GM10266 (cell line): ENCODE results near the gene CLTB.

Experiments used
- DNase-seq: peaks from one replicate; pipeline ENCODE4 v3.0.0; 2012; ENCODE audit errors: extremely low spot score
- TF ChIP-seq, protein P1 (sequence below): IDR thresholded peaks from 2 replicates; pipeline ENCODE4 v1.5.1; 2012; ENCODE audit warnings: mild to moderate bottlenecking, low read depth; ENCODE audit not compliant: control insufficient read depth, insufficient read depth; ENCODE audit errors: missing control alignments

The CLTB gene

GRCh38 chr5:176386491-176386890 lies 29.8 kb downstream of the CLTB start:
- TF ChIP-seq, protein P1, sequence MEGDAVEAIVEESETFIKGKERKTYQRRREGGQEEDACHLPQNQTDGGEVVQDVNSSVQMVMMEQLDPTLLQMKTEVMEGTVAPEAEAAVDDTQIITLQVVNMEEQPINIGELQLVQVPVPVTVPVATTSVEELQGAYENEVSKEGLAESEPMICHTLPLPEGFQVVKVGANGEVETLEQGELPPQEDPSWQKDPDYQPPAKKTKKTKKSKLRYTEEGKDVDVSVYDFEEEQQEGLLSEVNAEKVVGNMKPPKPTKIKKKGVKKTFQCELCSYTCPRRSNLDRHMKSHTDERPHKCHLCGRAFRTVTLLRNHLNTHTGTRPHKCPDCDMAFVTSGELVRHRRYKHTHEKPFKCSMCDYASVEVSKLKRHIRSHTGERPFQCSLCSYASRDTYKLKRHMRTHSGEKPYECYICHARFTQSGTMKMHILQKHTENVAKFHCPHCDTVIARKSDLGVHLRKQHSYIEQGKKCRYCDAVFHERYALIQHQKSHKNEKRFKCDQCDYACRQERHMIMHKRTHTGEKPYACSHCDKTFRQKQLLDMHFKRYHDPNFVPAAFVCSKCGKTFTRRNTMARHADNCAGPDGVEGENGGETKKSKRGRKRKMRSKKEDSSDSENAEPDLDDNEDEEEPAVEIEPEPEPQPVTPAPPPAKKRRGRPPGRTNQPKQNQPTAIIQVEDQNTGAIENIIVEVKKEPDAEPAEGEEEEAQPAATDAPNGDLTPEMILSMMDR: no peak
- DNase-seq: no peak

DNA sequence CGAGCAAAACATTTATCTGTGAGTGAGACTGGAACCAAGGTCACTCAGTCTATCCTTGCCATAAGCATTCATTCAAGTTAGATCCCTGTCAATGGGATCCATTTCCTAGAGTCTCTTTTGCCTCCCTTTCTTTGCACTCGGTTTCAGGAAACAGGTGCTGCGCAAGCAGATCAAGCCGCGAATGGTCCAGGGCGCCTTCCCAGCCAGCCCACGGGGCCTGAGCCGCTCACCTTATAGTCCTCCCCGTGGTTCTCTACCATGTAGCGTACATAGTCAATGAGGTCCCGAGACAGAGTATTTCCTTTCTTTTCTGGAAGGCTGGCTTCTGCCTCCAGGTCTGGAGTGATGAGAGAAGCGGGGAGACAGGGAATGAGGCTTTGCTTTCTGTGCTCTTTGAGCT lies 31.3 kb downstream of the CLTB start:
- no peak for DNase-seq
- TF ChIP-seq, protein P1: no peak

GRCh38 chr5:176384366-176384930 lies 31.9 kb downstream of the CLTB start:
- DNase-seq: no peak
- TF ChIP-seq, protein P1: no peak

- TF ChIP-seq, protein P1: no peak
- DNase-seq: no peak
Measured at GRCh38 chr5:176383961-176384360, 32.4 kb downstream of the CLTB start.

DNA sequence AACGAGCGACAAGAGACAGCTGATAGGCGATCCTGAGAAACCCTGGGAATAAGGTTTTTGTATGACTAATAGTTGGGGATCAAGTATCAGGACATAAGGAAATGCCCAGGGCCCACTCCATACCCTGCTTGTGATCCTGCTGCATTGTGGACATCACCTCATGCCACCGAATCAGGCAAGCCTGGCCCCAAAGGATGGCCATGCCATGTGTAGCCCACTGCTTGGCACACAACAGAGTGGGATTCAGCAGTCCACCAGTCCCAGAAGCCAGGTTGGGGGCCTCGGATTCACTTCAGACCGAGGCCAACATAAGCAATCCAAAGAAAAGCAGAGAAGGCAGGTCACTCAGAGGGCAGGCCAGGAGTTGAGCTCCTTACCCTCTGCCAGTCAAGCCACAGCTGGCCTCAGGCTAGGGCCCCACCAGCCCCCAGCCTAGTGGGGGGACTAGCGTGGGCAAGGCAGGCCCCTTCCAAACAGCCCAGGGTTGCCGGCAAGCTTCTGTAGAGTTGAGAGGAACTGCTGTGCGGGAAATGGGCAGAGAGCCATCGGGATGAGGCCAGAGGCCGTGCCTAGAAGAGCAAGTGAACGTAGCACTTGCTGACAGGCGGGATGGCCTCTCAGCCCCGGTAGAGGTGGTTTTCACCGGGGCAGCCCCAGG lies 33.0 kb downstream of the CLTB start:
- DNase-seq: no peak
- TF ChIP-seq, protein P1: no peak

GRCh38 chr5:176382721-176383120 lies 33.6 kb downstream of the CLTB start:
- no peak for DNase-seq

DNA sequence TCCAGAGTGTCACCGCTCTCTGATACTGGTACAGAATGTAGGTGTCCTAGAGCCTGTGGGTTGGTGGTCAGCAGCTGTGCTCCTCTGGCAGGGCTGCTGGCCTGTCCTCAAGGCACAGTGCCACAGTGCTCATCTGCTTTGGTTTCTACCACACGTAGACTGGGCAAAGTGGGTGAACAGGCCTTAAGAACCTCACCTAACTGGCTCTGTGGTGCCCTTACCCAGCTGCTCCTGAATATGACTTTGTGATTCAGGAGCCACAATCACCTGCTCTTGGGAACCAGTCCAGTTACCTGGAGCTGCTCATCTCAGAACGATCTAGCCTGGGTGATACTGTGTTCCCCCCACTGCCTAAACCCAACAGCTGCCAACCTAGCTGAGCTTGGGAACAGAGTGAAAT lies 34.4 kb downstream of the CLTB start:
- no peak for DNase-seq
- TF ChIP-seq, protein P1: no peak

More at GRCh38 chr5:176382721-176383120, 33.6 kb downstream of the CLTB start:
- TF ChIP-seq, protein P1: no peak
